Type B pancreatic cell (in vitro differentiated cells): ENCODE results near the gene ERC1. TPM values are rescaled to one million over a fixed set of nuclear protein-coding genes. Genes with fewer than 3 reads are reported as not detected.

Experiments
- DNase-seq: peaks from one replicate; pipeline ENCODE4 v3.0.0; 2021; ENCODE audit warnings: mixed read lengths; ENCODE audit not compliant: unreplicated experiment; ENCODE audit errors: extremely low spot score
- H3K27ac Mint-ChIP-seq: 2 replicates; pipeline ENCODE4 v1.8.0; 2021; ENCODE audit warnings: mild to moderate bottlenecking, mixed read lengths
- H3K27me3 Mint-ChIP-seq: 2 replicates; pipeline ENCODE4 v1.8.0; 2021; ENCODE audit warnings: mixed read lengths
- H3K36me3 Mint-ChIP-seq: 2 replicates; pipeline ENCODE4 v1.8.0; 2021; ENCODE audit warnings: mixed read lengths
- H3K4me1 Mint-ChIP-seq: one replicate; pipeline ENCODE4 v1.8.0; 2021; ENCODE audit warnings: mixed read lengths; ENCODE audit not compliant: unreplicated experiment
- H3K4me3 Mint-ChIP-seq: 2 replicates; pipeline ENCODE4 v1.8.0; 2021; ENCODE audit warnings: mild to moderate bottlenecking, mixed read lengths
- H3K9me3 Mint-ChIP-seq: 2 replicates; pipeline ENCODE4 v1.8.0; 2021; ENCODE audit warnings: mixed read lengths
- CTCF ChIP-seq: fragments of 200-600 bp; sonication (generic); conservative IDR thresholded peaks from 2 replicates; pipeline ENCODE4 v1.5.0; 2021; ENCODE audit warnings: antibody characterized with exemption, mild to moderate bottlenecking
- total RNA-seq: library from RNA; stranded (reverse); gene quantifications from 2 replicates; pipeline ENCODE4 v1.2.1, GENCODE V29; 2021; ENCODE audit warnings: low replicate concordance

ERC1 gene
- total RNA-seq, 1 donor from 2014 or later, result 62.8 TPM

GRCh38 chr12:1102791-1103450 is 111.9 kb downstream of the ERC1 start:
- no peaks in the 10 kb centered on the region for H3K27me3 Mint-ChIP-seq
- peaks cover 27% of the 10 kb centered on the region for H3K36me3 Mint-ChIP-seq
- no peak for DNase-seq
- H3K4me1 Mint-ChIP-seq, result peaks cover 7% of the 10 kb centered on the region
- H3K27ac Mint-ChIP-seq, result no peak overlapping the region
- TF ChIP-seq CTCF, result no peak
- H3K9me3 Mint-ChIP-seq, result no peaks in the 10 kb centered on the region
- H3K4me3 Mint-ChIP-seq, result no peak overlapping the region

GRCh38 chr12:1103632-1104031 is 112.6 kb downstream of the ERC1 start:
- H3K36me3 Mint-ChIP-seq, result peaks cover 27% of the 10 kb centered on the region
- TF ChIP-seq CTCF, result no peak
- no peak for DNase-seq
- H3K4me1 Mint-ChIP-seq, result peaks cover 7% of the 10 kb centered on the region
- H3K27me3 Mint-ChIP-seq, result no peaks in the 10 kb centered on the region
- no peak overlapping the region for H3K27ac Mint-ChIP-seq
- no peaks in the 10 kb centered on the region for H3K9me3 Mint-ChIP-seq
- no peak overlapping the region for H3K4me3 Mint-ChIP-seq

- H3K4me3 Mint-ChIP-seq, result no peak overlapping the region
- no peaks in the 10 kb centered on the region for H3K27me3 Mint-ChIP-seq
- no peaks in the 10 kb centered on the region for H3K9me3 Mint-ChIP-seq
- H3K36me3 Mint-ChIP-seq, result peaks cover 30% of the 10 kb centered on the region
- DNase-seq, result no peak
- TF ChIP-seq CTCF, result no peak
- H3K27ac Mint-ChIP-seq, result no peak overlapping the region
- peaks cover 7% of the 10 kb centered on the region for H3K4me1 Mint-ChIP-seq
These were observed 113.2 kb downstream of the ERC1 start for GRCh38 chr12:1104088-1104800.

- no peaks in the 10 kb centered on the region for H3K4me1 Mint-ChIP-seq
- no peaks in the 10 kb centered on the region for H3K27me3 Mint-ChIP-seq
- DNase-seq, result no peak
- TF ChIP-seq CTCF, result no peak
- H3K27ac Mint-ChIP-seq, result no peak overlapping the region
- no peaks in the 10 kb centered on the region for H3K9me3 Mint-ChIP-seq
- no peak overlapping the region for H3K4me3 Mint-ChIP-seq
- peaks cover 39% of the 10 kb centered on the region for H3K36me3 Mint-ChIP-seq
These were observed 116.6 kb downstream of the ERC1 start for GRCh38 chr12:1107669-1108068.

GRCh38 chr12:1108276-1108675 is 117.3 kb downstream of the ERC1 start:
- Mint-ChIP-seq H3K4me1 (no peaks in the 10 kb centered on the region), H3K9me3 (no peaks in the 10 kb centered on the region), H3K27ac (no peak overlapping the region), H3K27me3 (no peaks in the 10 kb centered on the region), H3K4me3 (no peak overlapping the region), H3K36me3 (peaks cover 37% of the 10 kb centered on the region)
- TF ChIP-seq CTCF, result no peak
- DNase-seq, result no peak
